22Rv1 (cell line): ENCODE data around the gene SMTN.

Experiments used
- H3K27ac ChIP-seq: fragments of 450-650 bp; 2 replicates; pipeline ENCODE4 v1.5.1; 2017
- ZFX ChIP-seq: fragments of 450-650 bp; IDR thresholded peaks from 2 replicates; pipeline ENCODE4 v1.6.1; 2017; ENCODE audit warnings: antibody characterized with exemption, borderline replicate concordance
- TF ChIP-seq, protein P1 (sequence below): fragments of 450-650 bp; IDR thresholded peaks from 2 replicates; pipeline ENCODE4 v1.5.1; 2017; ENCODE audit warnings: mild to moderate bottlenecking

SMTN gene

DNA sequence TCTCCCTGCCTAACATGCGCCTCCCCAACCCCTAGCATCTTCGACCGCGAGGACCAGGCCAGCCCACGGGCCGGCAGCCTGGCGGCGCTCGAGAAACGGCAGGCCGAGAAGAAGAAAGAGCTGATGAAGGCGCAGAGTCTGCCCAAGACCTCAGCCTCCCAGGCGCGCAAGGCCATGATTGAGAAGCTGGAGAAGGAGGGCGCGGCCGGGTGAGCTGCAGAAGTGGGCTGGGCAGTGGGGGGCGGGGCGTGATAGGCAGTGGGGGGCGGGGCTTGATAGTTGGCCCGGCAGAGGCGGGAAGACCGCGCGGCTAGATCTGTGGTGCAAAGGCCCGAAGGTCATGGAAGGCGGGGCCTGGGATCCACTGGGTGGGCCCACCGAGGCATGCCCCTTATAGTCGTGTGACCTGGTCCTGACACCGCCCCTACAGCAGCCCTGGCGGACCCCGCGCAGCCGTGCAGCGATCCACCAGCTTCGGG is 17.6 kb downstream of the SMTN start:
- TF ChIP-seq, protein P1, sequence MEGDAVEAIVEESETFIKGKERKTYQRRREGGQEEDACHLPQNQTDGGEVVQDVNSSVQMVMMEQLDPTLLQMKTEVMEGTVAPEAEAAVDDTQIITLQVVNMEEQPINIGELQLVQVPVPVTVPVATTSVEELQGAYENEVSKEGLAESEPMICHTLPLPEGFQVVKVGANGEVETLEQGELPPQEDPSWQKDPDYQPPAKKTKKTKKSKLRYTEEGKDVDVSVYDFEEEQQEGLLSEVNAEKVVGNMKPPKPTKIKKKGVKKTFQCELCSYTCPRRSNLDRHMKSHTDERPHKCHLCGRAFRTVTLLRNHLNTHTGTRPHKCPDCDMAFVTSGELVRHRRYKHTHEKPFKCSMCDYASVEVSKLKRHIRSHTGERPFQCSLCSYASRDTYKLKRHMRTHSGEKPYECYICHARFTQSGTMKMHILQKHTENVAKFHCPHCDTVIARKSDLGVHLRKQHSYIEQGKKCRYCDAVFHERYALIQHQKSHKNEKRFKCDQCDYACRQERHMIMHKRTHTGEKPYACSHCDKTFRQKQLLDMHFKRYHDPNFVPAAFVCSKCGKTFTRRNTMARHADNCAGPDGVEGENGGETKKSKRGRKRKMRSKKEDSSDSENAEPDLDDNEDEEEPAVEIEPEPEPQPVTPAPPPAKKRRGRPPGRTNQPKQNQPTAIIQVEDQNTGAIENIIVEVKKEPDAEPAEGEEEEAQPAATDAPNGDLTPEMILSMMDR: 0 out of 2 replicates have a peak, but pooled peaks have one; percentile 5
- TF ChIP-seq ZFX: no peak
- peak overlapping the region; percentile 59 for H3K27ac ChIP-seq

DNA sequence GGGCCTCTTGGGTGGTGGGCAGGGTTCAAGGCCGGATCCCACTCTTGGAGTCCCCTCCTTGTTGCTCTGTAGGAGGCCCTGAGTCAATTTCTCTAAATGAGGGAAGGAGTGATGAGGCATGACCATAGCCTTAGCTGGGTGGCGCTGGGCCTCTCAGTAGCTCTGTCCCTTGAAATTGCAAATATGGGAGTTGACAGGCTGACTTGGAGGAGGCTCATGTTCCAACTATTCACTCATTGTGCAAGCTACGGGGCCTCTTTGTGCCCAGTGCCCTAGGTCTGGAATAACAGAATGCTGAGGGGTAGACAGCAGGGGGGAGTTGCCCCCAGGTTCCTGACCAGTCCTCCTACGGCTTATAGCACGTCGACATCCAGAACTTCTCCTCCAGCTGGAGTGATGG is 18.3 kb downstream of the SMTN start:
- H3K27ac ChIP-seq: peak overlapping the region; percentile 59
- TF ChIP-seq ZFX: no peak
- TF ChIP-seq, protein P1: no peak

GRCh38 chr22:31099841-31100761 is 19.0 kb downstream of the SMTN start:
- no peak overlapping the region; the same call in 1 of the 2 replicates for H3K27ac ChIP-seq
- no peak for TF ChIP-seq ZFX
- TF ChIP-seq, protein P1: no peak

DNA sequence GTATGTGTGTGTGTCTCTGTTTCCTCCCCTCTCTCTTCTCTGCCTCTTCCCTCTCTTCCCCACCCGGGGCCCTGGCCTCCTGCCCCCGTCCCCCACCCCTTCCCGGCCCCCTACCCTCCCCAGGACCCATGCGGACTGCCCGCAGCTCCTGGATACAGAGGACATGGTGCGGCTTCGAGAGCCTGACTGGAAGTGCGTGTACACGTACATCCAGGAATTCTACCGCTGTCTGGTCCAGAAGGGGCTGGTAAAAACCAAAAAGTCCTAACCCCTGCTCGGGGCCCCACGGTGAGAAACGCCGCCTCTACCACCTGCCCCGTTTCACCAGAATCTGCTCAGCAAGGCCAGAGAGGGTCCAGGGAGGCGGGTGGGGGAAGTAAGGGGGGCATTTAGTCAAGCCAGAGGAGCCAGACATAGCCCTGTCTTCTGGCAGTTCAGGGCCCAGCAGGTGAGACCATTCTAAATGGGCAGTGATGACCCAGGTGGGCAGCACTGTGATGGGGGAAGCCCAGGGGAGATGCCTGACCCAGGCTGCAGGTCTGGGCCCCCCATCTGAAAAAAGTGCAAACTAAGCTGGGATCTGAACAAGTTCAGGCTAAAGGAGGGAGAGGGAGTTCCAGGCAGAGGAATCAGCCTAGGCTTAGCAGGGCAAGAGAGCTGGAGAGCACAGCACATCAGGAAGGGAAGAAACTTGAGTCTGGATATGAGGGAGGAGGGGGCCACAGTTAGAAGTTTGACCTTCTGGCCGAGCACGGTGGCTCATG is 19.8 kb downstream of the SMTN start:
- peak overlapping the region; percentile 54 for H3K27ac ChIP-seq
- TF ChIP-seq ZFX: no peak
- TF ChIP-seq, protein P1: no peak

DNA sequence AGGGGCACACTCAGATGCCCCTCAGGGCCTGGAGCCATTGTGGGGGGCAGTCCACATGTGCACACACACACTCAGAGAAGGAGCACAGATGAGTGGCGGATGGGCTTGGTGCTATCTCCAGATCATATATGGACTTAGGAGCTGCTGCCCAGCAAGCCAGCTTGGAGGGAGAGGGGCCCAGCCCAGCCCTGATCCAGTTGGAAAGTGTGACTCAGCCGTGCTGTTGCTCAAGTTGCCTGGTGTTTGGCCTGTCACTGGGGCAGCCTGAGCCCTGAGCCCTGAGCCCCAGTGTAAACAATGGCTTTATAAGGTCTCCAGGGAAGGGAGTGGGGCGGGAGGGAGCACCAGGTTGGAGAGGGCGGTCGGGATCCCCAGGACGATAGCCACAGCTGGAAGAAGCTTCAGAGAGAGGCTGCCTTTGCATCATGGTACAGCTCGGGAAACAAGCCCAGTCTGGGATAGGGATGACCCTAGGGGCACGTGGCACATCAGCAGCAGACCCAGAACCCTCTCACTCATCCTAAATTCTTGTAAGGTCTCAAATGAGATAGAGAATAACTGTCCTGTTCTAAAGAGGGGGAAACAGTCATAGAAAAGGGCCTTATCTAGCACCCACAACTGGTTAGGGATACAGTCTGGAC is 21.4 kb downstream of the SMTN start:
- TF ChIP-seq ZFX: no peak
- TF ChIP-seq, protein P1: no peak
- H3K27ac ChIP-seq: peak overlapping the region; percentile 54

DNA sequence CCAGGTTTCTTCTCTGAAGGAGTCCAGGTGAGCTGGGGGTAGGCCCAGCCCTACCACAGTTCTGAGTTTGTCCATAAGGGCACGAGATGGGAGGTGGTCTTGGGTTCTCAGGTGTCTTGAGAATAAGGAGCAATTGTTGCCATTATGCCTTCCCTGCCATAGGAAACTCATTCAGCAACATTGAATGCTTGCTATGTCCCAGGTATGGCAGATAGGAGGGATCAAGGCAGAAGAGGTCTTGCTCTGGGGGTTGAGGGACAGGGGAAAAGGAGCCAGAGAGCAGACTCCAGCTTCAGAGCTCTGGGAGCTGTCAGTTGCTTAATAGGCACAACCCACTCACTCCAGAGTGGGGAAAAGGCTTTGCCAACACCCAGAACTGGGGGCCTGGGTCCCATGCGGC is 22.0 kb downstream of the SMTN start:
- peak overlapping the region; percentile 54 for H3K27ac ChIP-seq
- no peak for TF ChIP-seq ZFX
- TF ChIP-seq, protein P1: no peak
